22Rv1 (cell line): ENCODE measurements around the gene HSD3B2.

ENCODE experiments used
- CTCF ChIP-seq: fragments of 450-650 bp; IDR thresholded peaks from 2 replicates; pipeline ENCODE4 v1.5.1; 2017; ENCODE audit warnings: mild to moderate bottlenecking
- ZFX ChIP-seq: fragments of 450-650 bp; IDR thresholded peaks from 2 replicates; pipeline ENCODE4 v1.6.1; 2017; ENCODE audit warnings: antibody characterized with exemption, borderline replicate concordance

- TF ChIP-seq ZFX: no peak
- TF ChIP-seq CTCF: no peak
These were observed 20.1 kb downstream of the HSD3B2 start for GRCh38 chr1:119435052-119435451.
